Stimulated activated CD8-positive, alpha-beta memory T cell treated with anti-CD3 and anti-CD28 coated beads, Interleukin-7, amount 100 ng/mL, for 1 hour (primary cell): ENCODE data around the gene RAPGEF4.

Source experiments
- DNase-seq, 2 donors: peaks; one replicate each; pipeline ENCODE4 v3.0.0-alpha.2; 2020; ENCODE audit warnings: low read depth in 2 of 2

RAPGEF4 gene

DNA sequence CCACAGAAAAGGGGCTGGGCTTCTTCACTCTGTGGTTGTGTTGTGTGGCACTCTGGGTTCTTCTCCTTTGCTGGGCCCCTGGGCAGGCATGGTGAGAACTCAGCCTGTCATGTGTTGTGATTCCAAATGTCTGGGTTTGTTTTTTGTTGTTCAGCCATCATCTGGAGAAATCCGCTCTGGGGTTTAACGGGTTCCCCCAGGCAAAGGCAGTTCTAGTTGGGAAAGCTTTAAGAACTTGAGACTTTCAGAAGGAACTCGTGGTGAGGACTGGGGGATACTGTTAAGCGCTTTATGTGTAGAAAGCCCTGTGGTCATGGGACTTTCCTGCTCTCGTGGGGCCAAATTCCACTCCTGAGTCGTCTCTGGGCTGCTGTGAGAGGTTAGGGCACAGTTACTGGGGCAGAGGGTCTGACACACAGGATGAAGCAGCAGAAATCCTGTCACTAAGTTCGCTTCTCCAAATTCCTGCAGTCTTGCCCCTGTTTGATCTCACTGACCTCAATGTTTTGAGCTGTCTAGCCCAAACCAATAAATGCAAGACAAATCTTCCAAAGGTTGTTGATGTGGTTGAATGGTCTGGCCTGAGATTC is 87.7 kb downstream of the RAPGEF4 start:
- no peak for DNase-seq

GRCh38 chr2:172826522-172826921 is 90.9 kb downstream of the RAPGEF4 start:
- no peak for DNase-seq

DNA sequence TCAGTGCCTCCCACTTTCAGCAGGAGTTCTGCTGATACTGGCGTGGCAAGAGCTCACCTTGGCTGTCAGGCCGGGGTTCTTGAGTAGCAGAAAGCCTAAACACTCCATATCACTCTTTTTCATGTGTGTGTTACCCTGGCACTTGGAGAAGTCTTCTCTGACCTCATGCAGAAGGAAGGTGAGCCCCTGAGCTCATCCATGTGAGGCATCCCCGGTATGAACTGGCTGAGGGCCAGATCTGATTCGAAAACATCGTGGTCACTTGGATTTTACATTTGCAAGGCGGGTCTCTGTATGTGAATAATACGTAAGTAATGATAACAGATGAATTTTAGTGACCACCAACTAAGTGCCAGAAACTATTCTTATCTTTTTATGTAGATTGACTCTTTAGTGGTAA is 93.6 kb downstream of the RAPGEF4 start:
- no peak for DNase-seq

DNA sequence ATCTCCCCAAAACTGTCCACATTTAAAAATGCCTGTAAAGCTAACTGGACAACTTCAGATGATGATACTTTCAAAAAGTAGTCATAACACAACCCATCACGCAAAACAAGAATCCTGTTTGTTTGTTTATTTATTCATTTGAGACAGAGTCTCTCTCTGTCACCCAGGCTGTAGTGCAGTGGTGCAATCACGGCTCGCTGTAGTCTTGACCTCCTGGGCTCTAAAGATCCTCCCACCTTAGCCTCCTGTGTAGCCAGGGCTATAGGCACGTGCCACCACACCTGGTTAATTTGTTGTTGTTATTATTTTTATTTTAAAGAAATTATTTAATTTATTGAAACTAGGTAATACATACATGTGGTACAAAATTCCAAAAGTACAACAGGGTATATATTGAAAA is 94.8 kb downstream of the RAPGEF4 start:
- no peak for DNase-seq

GRCh38 chr2:172833898-172834297 is 98.3 kb downstream of the RAPGEF4 start:
- no peak for DNase-seq

- DNase-seq = no peak
Measured at GRCh38 chr2:172834881-172835280, 99.2 kb downstream of the RAPGEF4 start.

DNA sequence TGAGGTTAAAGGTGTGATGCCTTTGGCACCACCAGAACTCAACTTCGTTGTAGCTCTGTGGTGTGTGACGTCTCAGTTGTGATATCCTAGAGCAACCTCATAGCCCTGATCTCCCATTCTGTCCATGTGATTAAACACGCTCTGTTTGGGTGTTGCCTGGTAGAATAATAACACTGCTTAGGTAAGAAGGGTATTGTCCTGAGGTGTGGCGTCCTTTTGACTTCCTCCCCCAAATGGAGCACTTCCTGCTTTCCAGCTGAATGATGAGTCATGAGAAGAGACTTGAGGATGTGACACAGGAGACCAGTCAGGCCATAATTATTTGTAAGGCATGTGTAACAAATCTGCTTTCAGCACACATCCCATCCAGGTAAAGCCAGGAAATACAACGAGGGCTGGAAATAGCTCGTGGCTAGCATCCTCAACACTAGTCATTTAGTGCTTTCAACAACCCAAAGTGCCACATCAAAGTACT is 100.7 kb downstream of the RAPGEF4 start:
- DNase-seq = no peak

DNA sequence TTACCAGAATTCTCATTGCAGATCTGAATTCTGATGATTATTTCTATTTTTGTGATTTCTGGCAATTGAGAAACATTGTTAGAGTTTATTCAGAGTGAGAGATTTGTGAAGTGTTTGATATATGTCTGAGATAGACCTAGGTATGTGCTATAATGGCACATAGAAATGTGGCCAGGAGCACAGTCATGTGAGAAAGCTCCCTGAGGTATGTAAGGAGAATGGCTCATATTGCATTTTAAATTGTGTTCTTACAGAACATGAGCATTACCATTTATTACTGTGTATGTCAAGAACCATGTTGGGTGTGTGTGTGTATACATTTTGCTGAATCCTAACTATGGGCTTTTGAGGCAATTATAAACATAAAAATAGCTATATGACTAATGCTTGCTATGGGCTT is 101.2 kb downstream of the RAPGEF4 start:
- no peak for DNase-seq

GRCh38 chr2:172839446-172839845 is 103.8 kb downstream of the RAPGEF4 start:
- DNase-seq = no peak

GRCh38 chr2:172842511-172843265 is 107.0 kb downstream of the RAPGEF4 start:
- no peak for DNase-seq

DNA sequence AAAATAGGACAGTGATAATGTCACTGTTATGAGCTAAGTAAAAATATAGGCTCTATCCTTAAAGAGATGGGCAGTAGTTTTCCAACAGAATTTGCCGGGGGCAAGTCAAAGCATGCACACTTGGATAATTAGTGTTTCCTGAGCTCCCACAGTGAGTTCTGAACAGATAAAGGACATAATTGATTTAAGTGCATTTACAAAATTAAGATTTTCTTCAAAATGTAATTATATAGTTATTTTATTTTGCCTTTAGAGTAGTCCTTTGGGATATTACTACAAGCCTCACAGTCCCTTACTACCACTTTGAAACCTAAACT is 107.6 kb downstream of the RAPGEF4 start:
- DNase-seq = no peak

GRCh38 chr2:172843902-172844715 is 108.5 kb downstream of the RAPGEF4 start:
- DNase-seq = no peak

GRCh38 chr2:172845028-172845630 is 109.5 kb downstream of the RAPGEF4 start:
- DNase-seq = no peak

DNA sequence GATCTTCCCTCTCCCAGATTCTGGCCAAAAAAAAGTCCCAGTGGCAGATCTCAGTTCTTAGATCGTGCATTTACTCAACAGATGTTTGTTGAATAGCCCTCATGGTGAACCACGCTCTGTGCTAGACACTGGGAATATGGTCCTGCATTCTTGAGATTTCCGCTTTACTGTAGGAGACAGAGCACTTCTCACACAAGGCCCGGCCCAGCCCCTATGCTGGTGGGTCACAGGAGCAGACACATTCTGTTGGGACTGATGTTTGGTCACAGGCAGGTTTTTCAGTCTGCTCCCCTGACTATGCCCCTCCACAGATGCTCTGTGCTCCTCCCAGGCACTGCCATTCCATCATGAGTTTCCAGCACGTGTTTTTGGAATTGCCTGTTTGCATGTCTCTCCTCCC is 110.9 kb downstream of the RAPGEF4 start:
- DNase-seq = no peak

DNA sequence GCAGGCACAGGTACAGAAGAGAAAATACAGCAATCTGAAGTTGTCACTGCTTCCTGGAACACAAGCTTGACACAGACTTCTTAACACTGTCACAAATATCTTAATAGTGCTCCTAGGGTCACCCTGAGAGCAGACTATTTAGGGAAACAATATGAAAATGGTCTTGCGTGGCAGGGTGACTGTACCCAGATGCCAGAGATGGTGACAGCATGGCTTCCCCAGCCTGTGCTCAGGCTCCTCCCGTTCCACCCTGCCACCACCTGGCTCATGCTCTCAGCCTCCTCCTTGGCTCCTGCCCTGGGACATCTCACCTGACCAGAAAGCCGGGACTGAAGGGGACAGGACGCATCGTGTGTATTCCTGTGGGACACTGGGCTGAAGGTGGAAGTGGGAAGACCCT is 111.5 kb downstream of the RAPGEF4 start:
- DNase-seq = no peak

DNA sequence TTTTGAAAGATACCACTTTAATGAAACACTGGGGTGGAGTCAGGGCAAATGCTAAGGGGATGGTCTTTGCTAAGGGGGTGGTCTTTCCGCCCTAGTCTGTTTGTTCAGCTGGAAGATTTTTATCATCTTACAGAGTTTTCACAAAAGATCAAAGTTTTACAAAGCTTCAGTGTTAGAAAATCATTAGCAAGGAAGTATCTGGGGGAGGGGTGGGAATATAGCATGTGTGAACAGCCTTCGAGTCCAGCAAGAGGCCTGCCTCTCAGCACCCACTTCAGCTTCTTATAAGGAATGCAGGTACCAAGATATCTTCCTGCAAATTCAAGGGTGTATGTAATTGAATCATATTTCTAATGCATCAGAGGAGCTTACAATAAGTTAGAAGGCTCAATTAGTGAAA is 112.9 kb downstream of the RAPGEF4 start:
- DNase-seq = no peak

DNA sequence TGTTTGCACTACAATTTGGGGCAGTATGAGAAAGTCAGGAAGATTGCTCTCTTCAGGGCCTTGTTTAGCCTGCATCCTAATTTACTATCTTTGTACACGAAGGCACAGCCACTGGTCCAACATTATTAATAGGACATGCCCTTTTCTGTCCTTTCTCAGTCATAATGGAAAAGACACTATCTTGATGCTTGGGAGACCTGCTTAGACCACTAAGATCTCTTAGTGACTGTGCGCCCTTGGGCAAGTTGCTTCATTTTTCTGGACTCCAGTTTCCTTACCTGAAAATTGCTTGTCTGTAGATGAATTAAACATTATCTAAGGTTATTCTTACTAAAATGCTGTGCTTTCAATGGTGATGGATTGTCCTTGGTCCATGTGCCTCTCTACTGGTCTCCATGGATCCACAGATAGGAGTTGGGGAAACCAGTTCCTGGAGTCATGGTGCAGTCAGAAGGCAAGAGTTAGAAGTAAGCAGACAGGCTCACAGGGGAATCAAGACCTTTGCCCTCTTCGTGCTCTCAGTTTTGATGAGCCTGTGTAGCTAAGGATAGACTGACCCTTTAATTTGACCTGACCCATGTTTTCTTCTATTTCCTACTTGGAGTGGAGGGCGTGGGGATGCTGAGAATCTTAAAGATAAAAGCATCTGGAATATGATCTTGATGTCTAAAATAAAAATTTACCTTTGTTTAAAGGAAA is 114.0 kb downstream of the RAPGEF4 start:
- no peak for DNase-seq

DNA sequence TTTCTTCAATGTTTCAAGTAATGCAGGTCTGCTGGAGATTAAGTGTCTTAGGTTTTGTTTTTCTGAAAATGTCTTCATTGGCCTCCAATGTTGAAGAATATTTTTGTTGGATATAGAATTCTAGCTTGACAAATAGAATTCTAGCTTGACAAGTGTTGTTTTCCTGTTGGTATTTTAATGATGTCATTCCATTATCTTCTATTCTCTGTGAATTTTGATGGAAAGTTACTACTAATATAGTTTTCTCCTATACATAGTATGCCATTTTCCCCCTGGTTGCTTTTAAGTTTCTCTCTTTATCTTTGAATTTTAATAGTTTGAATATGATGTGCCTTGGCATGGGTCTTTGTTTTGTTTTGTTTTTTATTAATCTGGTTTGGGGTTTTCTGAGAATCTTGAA is 119.9 kb downstream of the RAPGEF4 start:
- DNase-seq = no peak

GRCh38 chr2:172856606-172857005 is 121.0 kb downstream of the RAPGEF4 start:
- no peak for DNase-seq

DNA sequence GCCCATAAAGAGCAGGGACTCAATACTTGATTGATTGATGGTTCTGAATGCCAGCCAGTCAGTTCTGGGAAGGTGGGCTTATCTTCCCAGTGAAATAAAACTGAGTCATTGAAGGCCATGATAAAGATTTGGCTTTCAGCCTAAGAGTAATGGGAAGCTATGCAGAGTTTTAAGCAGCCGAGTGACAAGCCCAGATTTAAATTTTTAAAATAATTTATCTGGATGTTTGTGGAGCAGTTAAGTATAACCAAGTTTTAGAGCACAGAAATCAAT is 122.8 kb downstream of the RAPGEF4 start:
- DNase-seq = no peak

- no peak for DNase-seq
Measured at GRCh38 chr2:172859581-172860335, 124.1 kb downstream of the RAPGEF4 start.
